ENCODE measurements around the gene FGFR3. TPM values are rescaled to one million over a fixed set of nuclear protein-coding genes. Genes with fewer than 3 reads are reported as not detected.

The FGFR3 gene
- total and polyA plus RNA-seq, 9 of the 15 experiments (the other 6 are each of a cell fraction or from before 2014, with no cell fraction given): 1.2 to 60.4 (median 12.7) TPM

- H3K9ac ChIP-seq (ENCODE audit: insufficient read depth in 1 of 2, low read depth in 2 of 2, low read length in 2 of 2): peak overlapping the region in 1 of 2 experiments; percentile 78; a peak in 2 of 4 replicates
- intact Hi-C loops (cut with micrococcal nuclease) (no loop called here), in situ Hi-C loops (cut with MboI) (no loop called here)
- no peak overlapping the region for H3K27ac ChIP-seq (ENCODE audit: extremely low read depth, low read depth, low read length)
- peak; percentile 78 to 82 (median 80) for DNase-seq (ENCODE audit: extremely low read depth in 1 of 4, low spot score in 3 of 4)
- ChIA-PET CTCF (ENCODE audit: low intra/inter-chr PET ratio) (no interaction called here), POLR2A (interaction anchor here (0.9 to 2.2 kb wide), 5 partner anchors 12 to 146 kb away, joined by 3 to 6 read pairs (median 5); no protein-coding TSS in a partner anchor)
- no peak overlapping the region for H2AFZ ChIP-seq (ENCODE audit: low read depth, low read length)
- H4K20me1 ChIP-seq (replicated peaks; ENCODE audit: control insufficient read depth, insufficient read depth, low read length): no peaks in the 10 kb centered on the region
- no peaks in the 10 kb centered on the region for H3K36me3 ChIP-seq (ENCODE audit: control insufficient read depth, insufficient read depth, low read length)
- no peak overlapping the region for H3K4me2 ChIP-seq (ENCODE audit: insufficient read depth, low read length)
- no peaks in the 10 kb centered on the region for H3K79me2 ChIP-seq (ENCODE audit: control insufficient read depth, insufficient read depth, low read length)
- ATAC-seq: peak; percentile 88
- H3K9me1 ChIP-seq (ENCODE audit: control insufficient read depth, insufficient read depth, low read length): no peaks in the 10 kb centered on the region
- FAIRE-seq: peak; percentile 79
- no TSS peak for BruUV-seq (replicated peaks)
- no peaks in the 10 kb centered on the region for H3K27me3 ChIP-seq (ENCODE audit: control insufficient read depth in 2 of 2, insufficient read depth in 2 of 2, low read length in 2 of 2)
- H3K4me3 ChIP-seq: no peak overlapping the region
- WGBS (ENCODE audit: insufficient coverage, low coverage, missing lambda C conversion rate): 32% methylated on average over 20 of the region's 27 CpGs
- H3K4me1 ChIP-seq (replicated peaks in 1 of 2; ENCODE audit: control insufficient read depth in 2 of 2, insufficient read depth in 2 of 2, low read length in 2 of 2): peaks cover 0 to 82% of the 10 kb centered on the region in 2 experiments; a peak in 4 of 5 replicates
- H3K9me3 ChIP-seq (replicated peaks; ENCODE audit: control insufficient read depth, insufficient read depth, low read depth, low read length): no peaks in the 10 kb centered on the region
- TF ChIP-seq HDAC2 (IDR thresholded peaks at IDR 0.05): peak; percentile 31; the same call in 1 of the 2 replicates
- TF ChIP-seq CHCHD3 (CRISPR knock-in tag; IDR thresholded peaks at IDR 0.05): no peak
- TF ChIP-seq MED1 (CRISPR knock-in tag; IDR thresholded peaks at IDR 0.05; ENCODE audit: borderline replicate concordance): no peak
- no peak for TF ChIP-seq ZNF431 (CRISPR knock-in tag; IDR thresholded peaks at IDR 0.05)
- TF ChIP-seq ZNF354B (CRISPR knock-in tag; IDR thresholded peaks at IDR 0.05): no peak
- TF ChIP-seq E2F3 (CRISPR knock-in tag; IDR thresholded peaks at IDR 0.05): no peak
- TF ChIP-seq ZNF764 (CRISPR knock-in tag; IDR thresholded peaks at IDR 0.05; ENCODE audit: low read depth): no peak
- no peak for TF ChIP-seq MAFG (tag; conservative IDR thresholded peaks at IDR 0.05)
- TF ChIP-seq HMBOX1 (IDR thresholded peaks at IDR 0.05): no peak
- TF ChIP-seq TEAD4 (IDR thresholded peaks at IDR 0.05; ENCODE audit: low read length): no peak
- no peak for TF ChIP-seq TEAD4 (CRISPR knock-in tag; IDR thresholded peaks at IDR 0.05; ENCODE audit: borderline replicate concordance)
- TF ChIP-seq MITF (IDR thresholded peaks at IDR 0.05): 0 out of 2 replicates have a peak, but pooled peaks have one; percentile 6
- TF ChIP-seq HMG20B (CRISPR knock-in tag; IDR thresholded peaks at IDR 0.05): no peak
- TF ChIP-seq AFF4 (CRISPR knock-in tag; IDR thresholded peaks at IDR 0.05): no peak
- TF ChIP-seq MBD1 (CRISPR knock-in tag; IDR thresholded peaks at IDR 0.05): no peak
These were observed 15.1 kb upstream of the FGFR3 start for GRCh38 chr4:1777822-1778641.
